Endothelial cell of umbilical vein (primary cell): ENCODE measurements around the gene CARD11.

Experiments
- EZH2 ChIP-seq: IDR thresholded peaks from 2 replicates; pipeline ENCODE4 v1.6.1; 2012; ENCODE audit warnings: borderline replicate concordance, low read depth, mild to moderate bottlenecking, moderate library complexity, low read length, inconsistent platforms; ENCODE audit not compliant: severe bottlenecking
- GATA2 ChIP-seq: IDR thresholded peaks from 2 replicates; pipeline ENCODE4 v1.7.0; 2011; ENCODE audit warnings: low read depth, mild to moderate bottlenecking, moderate library complexity, mixed read lengths, low read length; ENCODE audit not compliant: insufficient read length, insufficient read depth
- JUN ChIP-seq: IDR thresholded peaks from 2 replicates; pipeline ENCODE4 v1.6.1; 2011; ENCODE audit warnings: borderline replicate concordance, low read depth; ENCODE audit not compliant: insufficient read length, insufficient read depth
- POLR2A ChIP-seq: IDR thresholded peaks from 2 replicates; pipeline ENCODE4 v1.6.1; 2012; ENCODE audit warnings: low read depth, mild to moderate bottlenecking, control low read depth, low read length
- POLR2AphosphoS5 ChIP-seq: IDR thresholded peaks from 2 replicates; pipeline ENCODE4 v1.6.1; 2012; ENCODE audit warnings: low read depth, mild to moderate bottlenecking, control low read depth, low read length, moderate library complexity; ENCODE audit not compliant: insufficient read depth
- TF ChIP-seq, protein P1 (sequence below), 2 donors: IDR thresholded peaks; 1 replicate in 1 of 2; 2 replicates in 1 of 2; pipeline ENCODE4 v1.5.1; 2011; ENCODE audit warnings: low read length in 2 of 2, mild to moderate bottlenecking in 2 of 2, moderate library complexity in 2 of 2, control low read depth in 1 of 2, inconsistent platforms in 1 of 2, low read depth in 1 of 2; ENCODE audit not compliant: insufficient read depth in 1 of 2; ENCODE audit errors: extremely low read depth in 1 of 2
- TF ChIP-seq, protein P2 (sequence below): IDR thresholded peaks from 2 replicates; pipeline ENCODE4 v1.6.1; 2011; ENCODE audit not compliant: insufficient read depth, insufficient read length

DNA sequence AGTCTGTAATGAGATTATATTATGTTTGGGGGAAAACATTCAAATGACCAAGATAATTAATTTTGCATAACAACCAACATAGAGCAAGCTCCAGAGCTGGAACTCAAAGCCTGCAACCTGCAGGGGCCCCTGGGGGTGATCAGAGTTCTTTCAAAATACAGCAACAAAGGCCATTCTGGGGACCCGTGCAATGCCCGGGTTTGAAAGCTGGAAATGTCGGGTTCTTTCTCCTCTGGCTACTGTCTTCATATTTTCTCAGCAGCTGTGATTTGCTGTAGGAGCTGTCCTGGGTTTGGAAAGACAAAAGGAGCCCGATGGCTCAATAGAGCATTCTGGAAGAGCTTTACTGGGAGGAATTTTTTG is 30.8 kb upstream of the CARD11 start:
- TF ChIP-seq POLR2A (no peak), POLR2AphosphoS5 (no peak), EZH2 (no peak), JUN (no peak), GATA2 (no peak)
- TF ChIP-seq, protein P1, sequence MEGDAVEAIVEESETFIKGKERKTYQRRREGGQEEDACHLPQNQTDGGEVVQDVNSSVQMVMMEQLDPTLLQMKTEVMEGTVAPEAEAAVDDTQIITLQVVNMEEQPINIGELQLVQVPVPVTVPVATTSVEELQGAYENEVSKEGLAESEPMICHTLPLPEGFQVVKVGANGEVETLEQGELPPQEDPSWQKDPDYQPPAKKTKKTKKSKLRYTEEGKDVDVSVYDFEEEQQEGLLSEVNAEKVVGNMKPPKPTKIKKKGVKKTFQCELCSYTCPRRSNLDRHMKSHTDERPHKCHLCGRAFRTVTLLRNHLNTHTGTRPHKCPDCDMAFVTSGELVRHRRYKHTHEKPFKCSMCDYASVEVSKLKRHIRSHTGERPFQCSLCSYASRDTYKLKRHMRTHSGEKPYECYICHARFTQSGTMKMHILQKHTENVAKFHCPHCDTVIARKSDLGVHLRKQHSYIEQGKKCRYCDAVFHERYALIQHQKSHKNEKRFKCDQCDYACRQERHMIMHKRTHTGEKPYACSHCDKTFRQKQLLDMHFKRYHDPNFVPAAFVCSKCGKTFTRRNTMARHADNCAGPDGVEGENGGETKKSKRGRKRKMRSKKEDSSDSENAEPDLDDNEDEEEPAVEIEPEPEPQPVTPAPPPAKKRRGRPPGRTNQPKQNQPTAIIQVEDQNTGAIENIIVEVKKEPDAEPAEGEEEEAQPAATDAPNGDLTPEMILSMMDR (IDR thresholded peaks at IDR 0.05; ENCODE audit: extremely low read depth in 1 of 2, insufficient read depth in 1 of 2, low read depth in 1 of 2, low read length in 2 of 2): no peak
- TF ChIP-seq, protein P2, sequence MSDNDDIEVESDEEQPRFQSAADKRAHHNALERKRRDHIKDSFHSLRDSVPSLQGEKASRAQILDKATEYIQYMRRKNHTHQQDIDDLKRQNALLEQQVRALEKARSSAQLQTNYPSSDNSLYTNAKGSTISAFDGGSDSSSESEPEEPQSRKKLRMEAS: no peak
